ENCODE data around the gene KSR1.

- TF ChIP-seq CTCF (conservative IDR thresholded peaks at IDR 0.05; ENCODE audit: low read depth, low read length): no peak
- TF ChIP-seq FOS (IDR thresholded peaks at IDR 0.05; ENCODE audit: low read depth, low read length): no peak
- no peak for TF ChIP-seq USF2 (IDR thresholded peaks at IDR 0.05; ENCODE audit: low read depth, low read length)
- TF ChIP-seq ELK1 (IDR thresholded peaks at IDR 0.05; ENCODE audit: borderline replicate concordance, low read depth, low read length): no peak
- no peak for TF ChIP-seq CEBPB (IDR thresholded peaks at IDR 0.05; ENCODE audit: low read depth, low read length)
- TF ChIP-seq RAD21 (IDR thresholded peaks at IDR 0.05; ENCODE audit: low read length): no peak
- no peak for TF ChIP-seq BHLHE40 (IDR thresholded peaks at IDR 0.05; ENCODE audit: low read depth, low read length)
- no peak for TF ChIP-seq MAZ (IDR thresholded peaks at IDR 0.05; ENCODE audit: borderline replicate concordance, low read depth, low read length)
- no peak for TF ChIP-seq SMC3 (IDR thresholded peaks at IDR 0.05; ENCODE audit: low read depth, low read length)
- TF ChIP-seq MXI1 (IDR thresholded peaks at IDR 0.05; ENCODE audit: borderline replicate concordance, low read depth, low read length): no peak
- no peak for TF ChIP-seq MAFK (IDR thresholded peaks at IDR 0.05; ENCODE audit: low read depth, low read length)
- TF ChIP-seq POLR2A (IDR thresholded peaks at IDR 0.05; ENCODE audit: low read depth, low read length): no peak
These were observed 147.9 kb downstream of the KSR1 start for GRCh38 chr17:27603880-27604794.
